ENCODE measurements around the gene ZNF432. TPM values are rescaled to one million over a fixed set of nuclear protein-coding genes. Genes with fewer than 3 reads are reported as not detected.
"Not testable (repeated sequence)": the region's sequence is repeated elsewhere in the genome, so short reads cannot be mapped to it uniquely, and the experiment has no call there.

The ZNF432 gene
- total RNA-seq: 8.8 and 11.9 TPM in 2 replicates

DNA sequence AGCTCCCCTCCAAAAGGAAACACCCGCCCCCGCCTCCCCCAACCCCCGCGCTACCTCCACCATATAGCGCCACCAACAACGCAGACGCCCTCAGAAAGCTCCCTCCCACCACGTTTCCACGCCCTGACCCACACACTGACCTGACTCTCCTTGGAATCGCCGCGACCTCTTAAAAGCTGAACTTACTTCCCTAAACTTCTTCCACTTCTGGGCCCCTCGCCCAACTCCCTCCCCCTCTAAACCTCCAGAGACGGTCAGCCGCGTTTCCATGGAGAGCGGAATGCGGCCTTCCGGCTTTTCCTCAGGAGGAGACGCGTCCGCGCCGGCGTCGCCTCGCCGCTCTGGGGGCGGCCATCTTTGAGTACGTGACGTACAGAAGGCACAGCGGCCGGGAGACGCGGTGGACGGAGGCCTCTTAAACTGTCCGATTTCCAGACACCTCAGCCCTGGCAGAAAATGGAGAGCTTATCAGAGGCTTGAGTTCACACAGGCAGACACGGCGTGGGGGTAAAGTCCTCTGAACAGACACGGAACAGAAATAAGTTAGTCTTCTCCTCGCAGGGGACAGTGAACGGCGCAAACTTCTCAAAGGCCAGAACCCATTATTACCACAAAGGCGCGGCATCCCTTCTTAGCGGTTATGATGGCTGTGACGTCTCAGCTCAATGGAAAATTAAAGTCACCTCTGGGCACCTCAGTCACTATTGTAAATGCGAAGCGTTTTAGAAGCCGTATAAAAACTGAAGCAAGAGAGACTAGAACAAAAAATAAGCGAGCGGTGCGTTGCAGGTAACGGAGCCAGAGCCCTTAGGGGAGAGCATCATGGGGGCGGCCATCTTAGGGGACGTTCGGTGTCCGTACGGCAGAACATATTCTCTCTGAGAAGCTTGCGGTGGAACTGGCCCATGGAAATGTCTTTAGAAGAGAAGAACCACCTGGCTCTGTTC, at the start of gene ZNF432:
Gene ZNF432, minus strand, starts transcription at position 284 of the 947 bp plus-strand sequence. CDS start 1,970 bp downstream, outside the sequence.
- peak within 1 kb of the TSS; percentile 98 for H2AFZ ChIP-seq (ENCODE audit: low read length)

DNA sequence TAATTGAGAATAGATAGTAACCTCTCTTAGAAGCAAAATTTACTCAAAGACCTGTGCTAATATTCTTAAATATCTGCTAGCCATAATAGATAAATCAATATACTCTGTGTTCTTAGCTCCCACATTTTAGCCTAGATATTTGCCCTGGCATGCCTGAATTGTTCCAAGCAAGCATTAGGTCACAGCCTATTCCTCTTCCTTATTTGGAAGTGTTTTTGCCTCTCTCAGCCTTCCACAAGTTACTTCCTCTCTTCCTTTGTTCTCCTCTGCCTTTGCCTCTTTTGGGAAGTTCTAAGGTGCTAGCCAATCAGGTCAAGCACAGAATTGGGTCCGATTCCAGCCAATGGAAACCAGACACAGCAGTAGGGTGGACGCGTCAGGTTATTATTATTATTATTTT, 47.8 kb upstream of the ZNF432 start:
- H3K4me3 ChIP-seq (ENCODE audit: insufficient read depth, low read length); H3K27ac ChIP-seq (ENCODE audit: low read depth, low read length); H3K4me1 ChIP-seq (ENCODE audit: insufficient read depth, low read length); H3K9me3 ChIP-seq (ENCODE audit: low read depth, low read length); DNase-seq (ENCODE audit: insufficient read length, low spot score, missing footprints); H3K27me3 ChIP-seq (ENCODE audit: insufficient read depth, low read length); H2AFZ ChIP-seq (ENCODE audit: low read length): not testable (repeated sequence)
- Histone ChIP-seq H3K79me2 (ENCODE audit: insufficient read depth, low read length) (peaks cover 42% of the 10 kb centered on the region), H3K4me2 (ENCODE audit: insufficient read depth, low read length) (peak overlapping the region; percentile 54), H3K36me3 (ENCODE audit: insufficient read depth, low read length) (peaks cover 14% of the 10 kb centered on the region), H4K20me1 (ENCODE audit: insufficient read depth, low read length) (peaks cover 11% of the 10 kb centered on the region)

More for the DNA sequence above, at the start of gene ZNF432:
- H3K27ac ChIP-seq (ENCODE audit: low read depth, low read length): peak within 1 kb of the TSS; percentile 96
- peaks cover 27% of the 10 kb centered on the region for H3K36me3 ChIP-seq (ENCODE audit: insufficient read depth, low read length)
- H3K79me2 ChIP-seq (ENCODE audit: insufficient read depth, low read length): peaks cover 13% of the 10 kb centered on the region
- DNase-seq (ENCODE audit: insufficient read length, low spot score, missing footprints): peak; percentile 89
- peak within 1 kb of the TSS; percentile 95 for H3K4me2 ChIP-seq (ENCODE audit: insufficient read depth, low read length)
- TF ChIP-seq, protein P1, sequence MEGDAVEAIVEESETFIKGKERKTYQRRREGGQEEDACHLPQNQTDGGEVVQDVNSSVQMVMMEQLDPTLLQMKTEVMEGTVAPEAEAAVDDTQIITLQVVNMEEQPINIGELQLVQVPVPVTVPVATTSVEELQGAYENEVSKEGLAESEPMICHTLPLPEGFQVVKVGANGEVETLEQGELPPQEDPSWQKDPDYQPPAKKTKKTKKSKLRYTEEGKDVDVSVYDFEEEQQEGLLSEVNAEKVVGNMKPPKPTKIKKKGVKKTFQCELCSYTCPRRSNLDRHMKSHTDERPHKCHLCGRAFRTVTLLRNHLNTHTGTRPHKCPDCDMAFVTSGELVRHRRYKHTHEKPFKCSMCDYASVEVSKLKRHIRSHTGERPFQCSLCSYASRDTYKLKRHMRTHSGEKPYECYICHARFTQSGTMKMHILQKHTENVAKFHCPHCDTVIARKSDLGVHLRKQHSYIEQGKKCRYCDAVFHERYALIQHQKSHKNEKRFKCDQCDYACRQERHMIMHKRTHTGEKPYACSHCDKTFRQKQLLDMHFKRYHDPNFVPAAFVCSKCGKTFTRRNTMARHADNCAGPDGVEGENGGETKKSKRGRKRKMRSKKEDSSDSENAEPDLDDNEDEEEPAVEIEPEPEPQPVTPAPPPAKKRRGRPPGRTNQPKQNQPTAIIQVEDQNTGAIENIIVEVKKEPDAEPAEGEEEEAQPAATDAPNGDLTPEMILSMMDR (IDR thresholded peaks at IDR 0.05; ENCODE audit: extremely low read depth, low read depth, low read length): no peak
- peak within 1 kb of the TSS; percentile 79 for H3K4me3 ChIP-seq (ENCODE audit: insufficient read depth, low read length)
- no peaks in the 10 kb centered on the region for H4K20me1 ChIP-seq (ENCODE audit: insufficient read depth, low read length)
- peaks cover 4% of the 10 kb centered on the region for H3K4me1 ChIP-seq (ENCODE audit: insufficient read depth, low read length)
- no peaks in the 10 kb centered on the region for H3K9me3 ChIP-seq (ENCODE audit: low read depth, low read length)
- no peaks in the 10 kb centered on the region for H3K27me3 ChIP-seq (ENCODE audit: insufficient read depth, low read length)

DNA sequence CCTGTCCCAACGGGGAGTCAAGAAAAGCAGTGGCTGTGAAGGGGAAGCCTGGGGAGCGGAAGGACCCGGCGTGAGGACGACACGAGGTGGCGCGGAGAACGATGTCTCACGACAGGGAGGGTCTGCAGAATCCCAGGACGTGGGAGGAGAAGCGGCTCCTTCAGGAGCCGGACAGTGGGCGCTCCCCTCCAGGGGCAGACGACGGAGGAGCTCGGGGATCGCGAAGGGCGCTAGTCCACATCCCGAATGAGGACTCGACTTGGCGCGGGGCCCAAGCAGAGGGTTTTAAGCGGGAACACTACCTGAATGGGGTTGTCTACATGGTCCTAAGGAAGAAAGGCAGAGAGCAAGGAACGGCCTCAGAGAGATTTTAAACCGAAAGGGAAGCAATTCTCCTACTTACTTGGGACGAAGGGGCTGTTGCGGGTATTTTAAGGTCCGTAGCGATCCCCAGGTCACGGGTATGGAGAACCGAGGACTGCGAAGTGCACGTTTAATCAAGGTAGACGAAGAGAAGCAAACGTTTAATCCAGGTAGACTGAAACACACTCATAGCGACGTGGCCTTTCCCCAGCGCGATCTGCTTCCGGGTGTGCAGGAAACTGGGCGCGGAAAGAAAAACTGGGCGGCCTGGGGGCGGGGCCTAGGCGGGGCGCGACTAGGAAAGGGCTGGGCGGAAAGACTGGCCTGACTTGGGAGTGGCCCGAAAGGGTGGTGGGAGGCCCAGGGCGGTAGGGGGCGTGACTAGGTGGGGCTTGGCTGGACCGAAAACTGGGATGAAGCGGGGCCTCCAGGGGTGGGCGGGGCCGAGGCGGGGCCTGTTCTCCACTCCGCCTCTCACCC, 46.8 kb upstream of the ZNF432 start, which contains the start of gene ZNF841:
Gene ZNF841, minus strand, starts transcription at position 594 of the 843 bp plus-strand sequence. CDS start 10,964 bp downstream, outside the sequence.
- Histone ChIP-seq H3K9me3 (ENCODE audit: low read depth, low read length) (peaks cover 4% of the 10 kb centered on the region), H4K20me1 (ENCODE audit: insufficient read depth, low read length) (peaks cover 11% of the 10 kb centered on the region), H3K4me3 (ENCODE audit: insufficient read depth, low read length) (peak within 1 kb of the TSS; percentile 84), H3K36me3 (ENCODE audit: insufficient read depth, low read length) (peaks cover 21% of the 10 kb centered on the region), H2AFZ (ENCODE audit: low read length) (peak within 1 kb of the TSS; percentile 82), H3K27ac (ENCODE audit: low read depth, low read length) (peak within 1 kb of the TSS; percentile 91), H3K4me2 (ENCODE audit: insufficient read depth, low read length) (peak within 1 kb of the TSS; percentile 83), H3K27me3 (ENCODE audit: insufficient read depth, low read length) (no peaks in the 10 kb centered on the region), H3K4me1 (ENCODE audit: insufficient read depth, low read length) (peaks cover 6% of the 10 kb centered on the region), H3K79me2 (ENCODE audit: insufficient read depth, low read length) (peaks cover 52% of the 10 kb centered on the region)
- TF ChIP-seq, protein P1 (IDR thresholded peaks at IDR 0.05; ENCODE audit: extremely low read depth, low read depth, low read length): no peak
- peak; percentile 94 for DNase-seq (ENCODE audit: insufficient read length, low spot score, missing footprints)

DNA sequence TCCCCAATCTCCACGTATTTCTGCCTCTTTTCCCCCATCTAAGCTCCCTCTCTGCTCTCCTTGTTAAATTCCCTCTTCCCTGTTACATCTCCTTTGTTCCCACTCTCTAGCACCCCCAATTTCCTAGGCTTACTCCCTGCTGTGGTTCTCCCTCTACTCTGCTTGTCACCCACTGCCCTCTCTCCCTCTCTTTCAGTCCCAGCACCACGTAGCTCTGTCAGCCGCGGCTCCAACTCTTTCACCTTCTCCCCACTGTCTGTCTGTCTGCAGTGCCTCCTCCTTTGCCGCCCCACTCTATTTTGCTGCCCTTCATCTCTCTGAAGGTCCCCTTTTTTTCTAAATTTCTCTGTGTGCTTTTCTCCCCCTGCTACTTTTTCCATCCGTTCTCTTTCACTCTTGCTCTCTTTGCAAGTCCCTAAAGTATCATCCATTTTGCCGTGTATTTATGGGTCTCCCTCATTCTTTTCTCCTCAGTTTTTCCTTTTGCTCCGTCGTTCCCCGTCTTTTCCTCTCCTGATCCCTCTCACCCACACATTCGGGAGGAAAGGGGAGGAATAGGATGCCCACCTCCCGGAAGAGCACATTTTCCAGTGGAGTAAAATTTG, 46.0 kb upstream of the ZNF432 start:
- H2AFZ ChIP-seq (ENCODE audit: low read length): peak overlapping the region; percentile 82
- H3K27me3 ChIP-seq (ENCODE audit: insufficient read depth, low read length): no peaks in the 10 kb centered on the region
- H3K27ac ChIP-seq (ENCODE audit: low read depth, low read length): peak overlapping the region; percentile 91
- peaks cover 24% of the 10 kb centered on the region for H3K36me3 ChIP-seq (ENCODE audit: insufficient read depth, low read length)
- TF ChIP-seq, protein P1 (IDR thresholded peaks at IDR 0.05; ENCODE audit: extremely low read depth, low read depth, low read length): no peak
- DNase-seq (ENCODE audit: insufficient read length, low spot score, missing footprints): peak; percentile 13
- H3K4me1 ChIP-seq (ENCODE audit: insufficient read depth, low read length): peaks cover 6% of the 10 kb centered on the region
- peaks cover 59% of the 10 kb centered on the region for H3K79me2 ChIP-seq (ENCODE audit: insufficient read depth, low read length)
- peaks cover 15% of the 10 kb centered on the region for H4K20me1 ChIP-seq (ENCODE audit: insufficient read depth, low read length)
- peaks cover 4% of the 10 kb centered on the region for H3K9me3 ChIP-seq (ENCODE audit: low read depth, low read length)
- H3K4me2 ChIP-seq (ENCODE audit: insufficient read depth, low read length): peak overlapping the region; percentile 83
- peak overlapping the region; percentile 84 for H3K4me3 ChIP-seq (ENCODE audit: insufficient read depth, low read length)
